Measurements from ENCODE around the gene ZNF90.

Gene ZNF90

DNA sequence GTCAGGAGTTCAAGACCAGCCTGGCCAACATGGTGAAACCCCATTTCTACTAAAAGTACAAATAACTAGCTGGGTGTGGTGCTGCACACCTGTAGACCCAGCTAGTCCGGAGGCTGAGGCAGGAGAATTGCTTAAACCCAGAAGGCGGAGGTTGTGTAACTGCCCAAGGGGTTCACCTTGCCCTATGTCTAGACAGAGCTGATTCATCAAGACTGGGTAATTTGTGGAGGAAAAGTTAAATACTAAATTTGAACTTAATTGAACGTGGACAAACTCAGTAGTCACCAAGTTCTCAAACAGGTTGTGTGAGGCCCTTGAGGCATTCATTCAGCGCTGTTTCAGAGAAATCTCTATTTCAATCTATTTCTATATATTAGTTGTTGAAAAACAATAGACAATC, 75.5 kb downstream of the ZNF90 start:
- no peak overlapping the region for H3K4me3 ChIP-seq (ENCODE audit: control insufficient read depth, low read depth, low read length)
- no peak for TF ChIP-seq CTCF (IDR thresholded peaks at IDR 0.05; ENCODE audit: control insufficient read depth, insufficient read depth, low read depth, low read length, missing control alignments)
- DNase-seq (ENCODE audit: low read depth), result no peak

- no peak for DNase-seq (ENCODE audit: low read depth)
- no peak for TF ChIP-seq CTCF (IDR thresholded peaks at IDR 0.05; ENCODE audit: control insufficient read depth, insufficient read depth, low read depth, low read length, missing control alignments)
- H3K4me3 ChIP-seq (ENCODE audit: control insufficient read depth, low read depth, low read length), result no peak overlapping the region
These were observed 76.8 kb downstream of the ZNF90 start for GRCh38 chr19:20154636-20155035.

DNA sequence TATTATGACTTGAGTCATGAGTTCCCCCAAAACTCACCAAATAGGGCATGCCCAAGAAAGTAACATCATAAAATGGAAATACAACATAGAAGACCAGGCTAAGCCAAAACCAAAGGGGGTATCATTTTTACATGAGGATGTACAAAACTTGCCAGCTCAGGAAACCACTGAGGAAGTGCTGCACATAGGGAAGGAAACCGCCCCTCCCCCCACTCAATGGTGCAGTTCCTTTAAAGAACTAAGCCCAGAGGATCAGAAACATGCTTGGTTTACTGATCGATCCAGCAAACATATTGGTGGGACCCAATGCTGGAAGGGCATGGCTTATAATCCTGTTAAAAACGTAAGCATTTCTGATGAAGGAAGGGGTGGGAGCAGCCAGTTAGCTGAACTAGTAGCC, 85.0 kb downstream of the ZNF90 start:
- DNase-seq (ENCODE audit: low read depth), result no peak
- no peak overlapping the region for H3K4me3 ChIP-seq (ENCODE audit: control insufficient read depth, low read depth, low read length)
- no peak for TF ChIP-seq CTCF (IDR thresholded peaks at IDR 0.05; ENCODE audit: control insufficient read depth, insufficient read depth, low read depth, low read length, missing control alignments)

DNA sequence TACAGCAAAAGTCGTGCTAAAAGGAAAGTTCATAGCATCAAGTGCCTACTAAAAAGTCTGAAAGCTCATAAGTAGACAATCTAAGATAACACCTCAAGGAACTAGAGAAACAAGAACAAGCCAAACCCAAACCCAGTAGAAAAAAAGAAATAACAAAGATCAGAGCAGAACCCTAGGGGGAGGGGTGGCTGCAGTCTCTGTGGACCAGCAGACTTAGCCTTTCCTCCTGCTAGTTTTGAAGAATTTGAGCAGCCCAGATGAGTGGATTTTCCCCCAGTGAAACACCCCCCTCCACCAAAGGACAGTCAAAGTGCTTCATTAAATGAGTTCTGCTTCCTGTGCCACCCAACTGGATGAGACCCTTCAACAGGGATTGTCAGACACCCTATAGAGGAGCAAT, 86.7 kb downstream of the ZNF90 start:
- H3K4me3 ChIP-seq (ENCODE audit: control insufficient read depth, low read depth, low read length), result no peak overlapping the region
- no peak for TF ChIP-seq CTCF (IDR thresholded peaks at IDR 0.05; ENCODE audit: control insufficient read depth, insufficient read depth, low read depth, low read length, missing control alignments)
- no peak for DNase-seq (ENCODE audit: low read depth)

GRCh38 chr19:20165971-20166592, 88.3 kb downstream of the ZNF90 start:
- no peak for DNase-seq (ENCODE audit: low read depth)
- TF ChIP-seq CTCF (IDR thresholded peaks at IDR 0.05; ENCODE audit: control insufficient read depth, insufficient read depth, low read depth, low read length, missing control alignments), result no peak

GRCh38 chr19:20167020-20167644, 89.3 kb downstream of the ZNF90 start, which contains the start of gene ZNF486:
Gene ZNF486 (plus strand): TSS chr19:20167214. CDS start chr19:20167331, 117 bp downstream.
- TF ChIP-seq CTCF (IDR thresholded peaks at IDR 0.05; ENCODE audit: control insufficient read depth, insufficient read depth, low read depth, low read length, missing control alignments), result no peak
- peak; percentile 89 for DNase-seq (ENCODE audit: low read depth)
- peak within 1 kb of the TSS; percentile 97 for H3K4me3 ChIP-seq (ENCODE audit: control insufficient read depth, low read depth, low read length)

More at GRCh38 chr19:20165971-20166592, 88.3 kb downstream of the ZNF90 start:
- H3K4me3 ChIP-seq (ENCODE audit: control insufficient read depth, low read depth, low read length), result no peak overlapping the region
